GM13976 (cell line): ENCODE data around the gene BROX.
"Not testable (repeated sequence)": the region's sequence is repeated elsewhere in the genome, so short reads cannot be mapped to it uniquely, and the experiment has no call there.

Experiments used
- DNase-seq: peaks from one replicate; pipeline ENCODE4 v3.0.0; 2012; ENCODE audit warnings: low spot score
- in situ Hi-C: fragments of 300-500 bp; cut with MboI; formaldehyde crosslinking; loops from one replicate; pipeline ENCODE4 v1.12.0; 2022; ENCODE audit warnings: low sequenced_read_pairs, mixed read lengths, inconsistent platforms; ENCODE audit not compliant: unreplicated experiment
- TF ChIP-seq, protein P1 (sequence below): IDR thresholded peaks from 2 replicates; pipeline ENCODE4 v1.5.1; 2012; ENCODE audit warnings: borderline replicate concordance, mild to moderate bottlenecking; ENCODE audit not compliant: insufficient read depth; ENCODE audit errors: extremely low read depth, missing control alignments, control extremely low read depth

BROX gene

GRCh38 chr1:222712253-222713090 is at the start of gene BROX, which contains the start of gene AIDA:
BROX (plus strand) TSS chr1:222712564; CDS start chr1:222715700, 3,136 bp downstream.
AIDA (minus strand) TSS chr1:222712491; CDS start chr1:222712317, 174 bp downstream.
- TF ChIP-seq, protein P1, sequence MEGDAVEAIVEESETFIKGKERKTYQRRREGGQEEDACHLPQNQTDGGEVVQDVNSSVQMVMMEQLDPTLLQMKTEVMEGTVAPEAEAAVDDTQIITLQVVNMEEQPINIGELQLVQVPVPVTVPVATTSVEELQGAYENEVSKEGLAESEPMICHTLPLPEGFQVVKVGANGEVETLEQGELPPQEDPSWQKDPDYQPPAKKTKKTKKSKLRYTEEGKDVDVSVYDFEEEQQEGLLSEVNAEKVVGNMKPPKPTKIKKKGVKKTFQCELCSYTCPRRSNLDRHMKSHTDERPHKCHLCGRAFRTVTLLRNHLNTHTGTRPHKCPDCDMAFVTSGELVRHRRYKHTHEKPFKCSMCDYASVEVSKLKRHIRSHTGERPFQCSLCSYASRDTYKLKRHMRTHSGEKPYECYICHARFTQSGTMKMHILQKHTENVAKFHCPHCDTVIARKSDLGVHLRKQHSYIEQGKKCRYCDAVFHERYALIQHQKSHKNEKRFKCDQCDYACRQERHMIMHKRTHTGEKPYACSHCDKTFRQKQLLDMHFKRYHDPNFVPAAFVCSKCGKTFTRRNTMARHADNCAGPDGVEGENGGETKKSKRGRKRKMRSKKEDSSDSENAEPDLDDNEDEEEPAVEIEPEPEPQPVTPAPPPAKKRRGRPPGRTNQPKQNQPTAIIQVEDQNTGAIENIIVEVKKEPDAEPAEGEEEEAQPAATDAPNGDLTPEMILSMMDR = no peak
- in situ Hi-C loops = no loop called here
- peak; percentile 95 for DNase-seq

DNA sequence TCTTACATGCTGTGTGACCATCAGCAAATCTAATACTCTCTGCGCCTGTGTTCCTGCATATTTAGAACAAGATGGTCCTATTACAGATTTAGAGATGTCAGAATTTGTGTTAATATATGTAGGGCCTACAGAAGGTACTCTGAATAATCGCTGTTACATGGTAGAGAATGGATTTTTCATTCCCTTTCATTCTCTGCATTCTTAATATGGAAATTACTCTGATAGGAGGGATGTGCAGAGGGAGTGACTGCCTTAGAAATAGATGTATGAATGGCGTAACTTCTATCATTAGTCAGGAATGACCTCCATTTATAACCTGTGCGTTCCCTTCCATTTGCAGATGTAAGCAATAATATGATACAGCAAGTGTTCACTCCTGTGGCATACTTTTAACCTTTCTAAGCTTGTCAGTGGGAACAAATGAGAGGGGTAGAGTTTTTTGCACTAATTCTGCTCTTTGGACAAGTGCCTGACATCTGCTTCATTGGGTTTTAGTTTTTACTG is 48.9 kb upstream of the BROX start:
- TF ChIP-seq, protein P1 = no peak
- in situ Hi-C loops = no loop called here
- DNase-seq = no peak

GRCh38 chr1:222665964-222666363 is 46.4 kb upstream of the BROX start:
- in situ Hi-C loops = no loop called here
- TF ChIP-seq, protein P1 = no peak
- no peak for DNase-seq

DNA sequence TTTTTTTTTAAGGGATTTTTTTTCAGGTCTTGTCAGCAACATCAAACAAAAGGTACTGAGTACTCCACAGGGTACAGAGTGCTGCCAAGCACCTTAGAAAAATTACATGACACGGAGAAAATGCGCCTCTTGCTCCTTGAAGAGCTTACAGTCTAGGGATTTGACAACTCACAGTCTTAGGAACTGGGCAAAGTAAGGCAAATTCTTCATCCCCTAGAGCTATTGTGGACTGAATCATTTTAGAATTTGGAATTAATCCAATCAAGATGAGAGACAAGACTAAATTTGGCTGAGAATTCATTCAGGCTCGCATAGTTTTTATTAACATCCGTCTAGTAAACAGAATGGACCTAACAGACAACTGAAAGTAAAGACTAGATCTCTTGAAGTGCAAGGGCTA is 44.2 kb upstream of the BROX start:
- DNase-seq, in situ Hi-C loops: not testable (repeated sequence)

GRCh38 chr1:222669107-222669506 is 43.3 kb upstream of the BROX start:
- in situ Hi-C loops, DNase-seq: not testable (repeated sequence)

- in situ Hi-C loops = no loop called here
- TF ChIP-seq, protein P1 = no peak
- no peak for DNase-seq
Observed at GRCh38 chr1:222670110-222670509, 42.3 kb upstream of the BROX start.

DNA sequence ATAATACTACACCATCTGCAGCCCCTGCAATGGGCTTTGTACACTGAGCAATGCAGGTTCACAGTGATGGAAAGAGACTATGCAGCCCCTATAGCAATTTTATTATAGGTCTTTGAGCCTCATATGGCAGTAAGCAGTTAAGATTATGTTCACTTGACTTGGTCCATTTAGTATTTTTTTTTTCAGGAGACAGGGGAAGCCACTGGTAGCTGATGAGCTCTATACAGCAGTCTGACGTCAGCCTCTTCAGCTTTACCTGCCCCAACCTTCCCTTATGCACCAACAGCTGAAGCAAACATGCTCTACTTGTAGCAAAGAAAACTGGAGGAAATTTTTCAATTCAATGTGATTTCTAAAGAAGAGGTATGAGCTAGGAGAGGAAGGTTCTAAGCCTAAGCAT is 32.3 kb upstream of the BROX start:
- TF ChIP-seq, protein P1 = no peak
- in situ Hi-C loops = no loop called here
- DNase-seq = no peak

DNA sequence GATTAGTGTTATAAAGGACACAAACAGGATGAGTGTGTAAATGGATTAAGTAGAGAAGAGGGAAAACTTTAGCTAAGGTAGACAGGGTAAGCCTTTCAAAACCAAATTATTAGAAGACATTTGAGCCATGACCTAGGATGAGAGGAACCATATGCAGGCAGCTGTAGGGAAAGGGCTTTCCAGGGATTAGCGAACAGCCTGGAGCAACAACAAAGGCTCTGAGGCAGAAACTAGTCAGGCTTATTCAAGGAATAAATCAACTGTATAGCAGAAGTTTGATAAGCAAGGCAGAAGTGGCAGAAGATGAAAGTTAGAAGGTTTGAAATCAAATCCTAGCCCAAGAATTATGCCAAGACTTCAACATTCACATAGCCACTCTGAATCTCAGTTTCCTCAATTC is 21.3 kb upstream of the BROX start:
- in situ Hi-C loops = no loop called here
- TF ChIP-seq, protein P1 = no peak

More for the DNA sequence above, 21.3 kb upstream of the BROX start:
- DNase-seq = no peak
